Amniotic epithelial cell (primary cell): ENCODE results near the gene MAPK8IP2.
"Not testable (repeated sequence)": the region's sequence is repeated elsewhere in the genome, so short reads cannot be mapped to it uniquely, and the experiment has no call there.

ENCODE experiments used
- DNase-seq: peaks from one replicate; pipeline ENCODE4 v3.0.0-alpha.2; 2010; ENCODE audit warnings: low read depth

Gene MAPK8IP2

DNA sequence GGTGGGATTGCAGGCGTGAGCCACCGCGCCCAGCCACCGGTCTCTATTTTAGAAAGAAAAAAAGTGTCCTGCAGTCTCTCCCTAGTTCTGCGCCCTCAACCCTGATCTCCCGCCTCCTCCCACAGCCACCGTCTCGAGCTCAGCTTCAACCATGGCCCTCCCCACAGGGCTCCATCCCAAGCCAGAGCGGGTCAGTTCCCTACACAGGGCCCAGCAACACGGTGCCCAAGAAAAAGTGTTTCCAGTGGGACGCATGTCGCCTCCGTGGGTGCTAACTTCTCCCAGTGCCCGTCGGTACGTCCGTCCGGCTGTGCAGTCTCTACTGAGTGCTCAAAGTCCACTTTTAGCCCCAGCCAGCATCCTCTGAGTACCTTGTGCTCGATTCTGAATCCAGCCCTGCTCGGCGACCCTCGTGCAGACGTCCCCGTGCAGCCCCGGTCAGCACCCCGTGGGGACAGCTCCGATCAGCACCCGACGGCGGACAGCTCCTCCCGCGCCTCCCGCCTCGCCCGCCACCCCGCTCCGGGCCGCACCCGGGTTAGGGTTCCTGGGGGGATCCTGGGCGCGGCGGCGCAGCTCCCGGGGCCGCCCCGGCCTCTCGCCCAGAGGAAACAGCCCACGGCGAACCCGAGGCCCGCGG, 657 bp upstream of the MAPK8IP2 start:
- no peak for DNase-seq

DNA sequence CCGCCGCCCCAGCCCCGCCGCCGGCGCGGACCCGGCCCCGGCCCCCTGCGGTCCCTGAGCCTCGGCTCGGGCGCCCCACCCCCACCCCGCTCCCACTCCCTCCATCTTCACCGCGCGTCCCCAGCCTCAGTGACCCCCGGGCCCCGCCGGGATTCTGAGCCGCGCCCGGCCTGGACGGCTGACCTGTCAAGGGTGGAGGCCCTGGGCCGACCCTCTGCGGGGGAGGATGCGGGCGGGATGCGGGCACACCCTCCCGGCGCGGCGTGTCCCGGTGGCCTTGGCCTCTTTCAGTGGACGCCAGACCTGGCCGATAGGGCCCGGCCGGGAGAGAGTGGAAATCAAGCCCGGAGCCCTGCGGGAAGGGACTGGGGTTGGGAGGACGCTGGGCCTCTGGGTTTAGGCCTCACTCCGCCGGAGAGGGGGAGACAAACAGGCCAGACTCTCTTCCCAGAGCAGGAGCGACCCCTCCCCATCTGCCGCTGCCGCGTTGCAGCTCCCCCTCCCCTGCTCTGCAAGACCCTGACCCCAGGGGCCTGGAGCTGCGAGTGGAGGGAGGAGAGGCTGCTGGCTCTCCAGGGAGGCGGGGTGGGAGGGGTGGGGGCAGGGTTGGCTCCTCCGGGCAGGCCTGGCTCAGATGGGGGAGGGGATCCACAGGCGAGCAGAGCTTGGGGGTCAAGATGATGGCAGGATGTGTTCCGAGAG, 525 bp downstream of the MAPK8IP2 start:
- no peak for DNase-seq

DNA sequence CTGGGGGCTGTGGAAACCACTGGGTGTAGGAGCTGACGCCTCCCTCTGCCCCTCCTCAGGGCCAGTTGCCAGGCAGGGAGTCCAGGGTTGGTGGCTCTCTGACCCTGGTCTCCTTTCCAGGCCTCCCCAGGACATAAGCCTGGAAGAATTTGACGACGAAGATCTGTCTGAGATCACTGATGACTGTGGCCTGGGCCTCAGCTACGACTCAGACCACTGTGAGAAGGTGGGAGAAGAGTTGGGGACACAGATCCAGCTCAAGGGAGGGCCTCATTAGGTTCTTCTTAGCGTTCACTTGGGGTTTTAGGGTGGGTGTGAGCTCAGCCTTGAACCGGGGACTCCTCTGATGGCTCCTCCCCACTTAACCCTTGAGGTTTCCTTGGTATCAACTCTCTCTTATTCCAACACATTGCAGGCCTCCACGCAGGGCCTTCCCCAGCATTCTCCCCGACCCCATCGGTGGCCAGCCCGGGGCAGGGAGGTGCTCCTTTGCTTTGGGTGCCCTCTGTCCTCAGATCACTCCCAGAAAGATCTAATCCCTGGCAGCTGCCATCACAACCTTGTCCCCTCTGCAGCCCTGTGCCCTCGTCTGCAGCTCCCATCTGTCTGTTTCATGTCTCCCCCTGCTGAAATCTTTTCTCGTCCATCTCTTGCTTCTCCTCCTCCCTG, 1.2 kb downstream of the MAPK8IP2 start:
- no peak for DNase-seq

DNA sequence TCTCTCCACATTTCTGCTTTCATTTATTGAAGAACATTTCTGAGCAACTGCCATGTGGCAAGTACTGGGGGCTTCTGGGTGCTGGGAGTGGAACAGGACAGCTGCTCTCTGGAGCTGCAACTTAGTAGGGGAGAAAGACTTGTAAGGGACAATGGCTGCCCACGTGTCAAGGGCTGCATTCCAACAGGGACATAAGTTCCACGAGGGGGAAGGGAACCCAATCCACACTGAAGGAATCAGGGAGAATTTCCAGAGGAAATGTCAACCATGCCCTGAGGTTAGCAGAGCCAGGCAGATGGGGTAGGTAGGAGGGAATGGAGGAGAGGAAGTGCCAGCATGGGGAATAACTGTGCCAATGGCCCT, 1.7 kb downstream of the MAPK8IP2 start:
- DNase-seq: no peak

DNA sequence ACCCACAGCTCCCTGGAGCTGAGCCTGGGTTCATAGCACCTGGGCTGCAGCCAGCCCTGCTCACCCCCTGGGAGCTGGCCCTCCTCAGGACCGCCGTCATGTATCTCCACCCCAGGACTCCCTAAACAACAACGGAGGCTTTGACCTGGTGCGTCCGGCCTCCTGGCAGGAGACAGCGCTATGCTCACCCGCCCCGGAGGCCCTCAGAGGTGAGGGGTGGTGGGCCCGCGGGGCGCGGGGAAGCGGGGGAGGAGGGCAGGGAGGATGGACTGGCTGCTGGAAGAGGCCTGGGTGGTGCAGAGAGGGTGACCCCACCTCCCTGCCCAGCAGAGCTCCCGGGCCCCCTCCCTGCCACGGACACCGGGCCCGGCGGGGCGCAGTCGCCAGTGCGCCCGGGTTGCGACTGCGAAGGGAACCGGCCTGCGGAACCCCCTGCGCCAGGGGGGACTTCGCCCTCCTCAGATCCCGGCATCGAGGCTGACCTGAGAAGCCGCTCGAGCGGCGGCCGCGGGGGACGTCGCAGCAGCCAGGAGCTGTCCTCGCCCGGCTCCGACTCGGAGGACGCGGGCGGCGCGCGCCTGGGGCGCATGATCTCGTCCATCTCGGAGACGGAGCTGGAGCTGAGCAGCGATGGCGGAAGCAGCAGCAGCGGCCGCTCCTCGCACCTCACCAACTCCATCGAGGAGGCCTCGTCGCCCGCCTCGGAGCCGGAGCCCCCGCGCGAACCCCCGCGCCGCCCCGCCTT, 3.1 kb downstream of the MAPK8IP2 start:
- no peak for DNase-seq

DNA sequence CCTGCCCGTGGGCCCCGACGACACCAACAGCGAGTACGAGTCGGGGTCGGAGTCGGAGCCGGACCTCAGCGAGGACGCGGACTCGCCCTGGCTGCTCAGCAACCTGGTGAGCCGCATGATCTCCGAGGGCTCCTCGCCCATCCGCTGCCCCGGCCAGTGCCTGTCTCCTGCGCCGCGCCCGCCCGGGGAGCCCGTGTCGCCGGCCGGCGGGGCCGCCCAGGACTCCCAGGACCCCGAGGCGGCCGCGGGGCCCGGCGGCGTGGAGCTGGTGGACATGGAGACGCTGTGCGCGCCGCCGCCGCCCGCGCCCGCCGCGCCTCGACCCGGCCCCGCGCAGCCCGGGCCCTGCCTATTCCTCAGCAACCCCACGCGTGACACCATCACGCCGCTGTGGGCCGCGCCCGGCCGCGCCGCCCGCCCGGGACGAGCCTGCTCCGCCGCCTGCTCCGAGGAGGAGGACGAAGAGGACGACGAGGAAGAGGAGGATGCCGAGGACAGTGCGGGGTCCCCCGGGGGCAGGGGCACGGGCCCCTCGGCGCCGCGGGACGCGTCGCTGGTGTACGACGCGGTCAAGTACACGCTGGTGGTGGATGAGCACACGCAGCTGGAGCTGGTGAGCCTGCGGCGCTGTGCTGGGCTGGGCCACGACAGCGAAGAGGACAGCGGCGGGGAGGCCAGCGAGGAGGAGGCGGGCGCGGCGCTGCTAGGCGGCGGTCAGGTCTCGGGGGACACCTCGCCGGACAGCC, 3.8 kb downstream of the MAPK8IP2 start:
- no peak for DNase-seq

DNA sequence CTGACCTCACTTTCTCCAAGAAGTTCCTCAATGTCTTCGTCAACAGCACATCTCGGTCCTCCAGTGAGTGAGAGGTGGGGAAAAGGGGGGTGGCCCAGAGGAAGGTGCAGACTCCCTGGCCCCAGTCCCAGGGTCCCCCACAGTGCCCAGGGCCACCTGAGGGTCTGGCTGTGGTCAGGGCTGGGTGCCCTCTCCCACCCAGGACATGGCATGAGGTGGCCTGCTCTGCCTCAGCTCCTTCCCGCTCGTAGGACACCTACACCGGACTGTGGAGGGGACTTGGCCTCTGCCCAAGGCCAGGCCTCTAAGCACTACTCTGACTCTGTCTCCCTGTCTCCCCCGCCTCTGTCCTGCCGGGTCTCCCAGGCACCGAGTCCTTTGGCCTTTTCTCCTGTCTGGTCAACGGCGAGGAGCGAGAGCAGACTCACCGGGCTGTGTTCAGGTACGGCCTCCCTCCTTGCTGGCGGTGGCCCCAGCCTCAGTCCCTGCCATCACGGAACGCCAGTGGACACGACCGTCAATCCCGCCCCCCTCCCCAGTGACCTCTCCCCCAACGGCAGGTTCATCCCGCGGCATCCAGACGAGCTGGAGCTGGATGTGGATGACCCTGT, 4.5 kb downstream of the MAPK8IP2 start:
- DNase-seq: no peak

DNA sequence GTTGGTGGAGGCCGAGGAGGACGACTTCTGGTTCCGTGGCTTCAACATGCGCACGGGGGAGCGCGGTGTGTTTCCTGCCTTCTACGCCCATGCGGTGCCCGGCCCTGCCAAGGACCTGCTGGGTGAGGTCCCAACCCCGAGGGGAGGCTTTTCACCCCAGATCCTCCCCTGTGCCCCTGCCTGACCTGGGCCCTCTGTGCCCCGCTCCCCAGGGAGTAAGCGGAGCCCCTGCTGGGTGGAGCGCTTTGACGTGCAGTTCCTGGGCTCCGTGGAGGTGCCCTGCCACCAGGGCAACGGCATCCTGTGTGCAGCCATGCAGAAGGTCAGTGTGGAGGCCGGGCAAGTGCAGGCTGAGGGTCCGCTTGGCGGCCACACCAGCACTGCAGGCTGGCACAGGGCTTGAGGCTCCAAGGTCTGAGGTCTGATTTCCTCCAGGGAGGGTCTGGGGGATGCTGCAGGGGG, 5.1 kb downstream of the MAPK8IP2 start:
- DNase-seq: no peak

DNA sequence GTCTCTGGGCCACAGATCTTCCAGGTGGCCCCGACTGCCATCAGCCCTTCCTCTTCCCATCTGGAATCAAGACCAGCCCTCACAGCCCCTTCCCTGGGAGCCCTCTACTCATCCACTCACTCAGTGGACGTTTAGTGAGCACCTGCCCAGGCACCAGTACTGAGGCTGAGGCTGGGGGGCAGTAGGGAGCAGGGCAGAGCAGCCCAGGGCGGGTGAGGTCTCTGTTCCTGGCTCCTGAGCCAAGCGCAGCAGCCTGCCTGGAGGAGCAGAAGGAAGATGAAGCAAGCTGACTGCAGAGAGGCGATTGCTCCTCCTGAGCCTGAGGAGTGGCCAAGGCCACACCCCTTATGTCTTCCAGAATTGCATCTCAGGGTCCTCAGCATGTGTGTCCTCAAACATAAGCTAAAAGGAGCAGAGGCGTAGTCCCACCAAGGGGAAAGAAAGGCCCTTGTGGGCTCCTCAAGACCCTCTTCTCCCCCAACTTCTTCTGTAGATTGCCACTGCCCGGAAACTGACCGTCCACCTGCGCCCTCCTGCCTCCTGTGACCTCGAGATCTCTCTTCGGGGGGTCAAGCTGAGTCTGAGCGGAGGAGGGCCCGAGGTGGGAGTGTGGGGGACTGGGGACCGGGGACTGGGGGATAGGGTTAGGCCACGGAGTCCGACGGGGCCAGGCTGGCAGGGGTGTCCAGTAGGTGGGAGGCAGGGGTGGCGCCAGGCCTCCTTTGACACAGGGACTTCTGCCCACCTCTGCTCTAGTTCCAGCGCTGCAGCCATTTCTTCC, 5.8 kb downstream of the MAPK8IP2 start:
- DNase-seq: no peak

DNA sequence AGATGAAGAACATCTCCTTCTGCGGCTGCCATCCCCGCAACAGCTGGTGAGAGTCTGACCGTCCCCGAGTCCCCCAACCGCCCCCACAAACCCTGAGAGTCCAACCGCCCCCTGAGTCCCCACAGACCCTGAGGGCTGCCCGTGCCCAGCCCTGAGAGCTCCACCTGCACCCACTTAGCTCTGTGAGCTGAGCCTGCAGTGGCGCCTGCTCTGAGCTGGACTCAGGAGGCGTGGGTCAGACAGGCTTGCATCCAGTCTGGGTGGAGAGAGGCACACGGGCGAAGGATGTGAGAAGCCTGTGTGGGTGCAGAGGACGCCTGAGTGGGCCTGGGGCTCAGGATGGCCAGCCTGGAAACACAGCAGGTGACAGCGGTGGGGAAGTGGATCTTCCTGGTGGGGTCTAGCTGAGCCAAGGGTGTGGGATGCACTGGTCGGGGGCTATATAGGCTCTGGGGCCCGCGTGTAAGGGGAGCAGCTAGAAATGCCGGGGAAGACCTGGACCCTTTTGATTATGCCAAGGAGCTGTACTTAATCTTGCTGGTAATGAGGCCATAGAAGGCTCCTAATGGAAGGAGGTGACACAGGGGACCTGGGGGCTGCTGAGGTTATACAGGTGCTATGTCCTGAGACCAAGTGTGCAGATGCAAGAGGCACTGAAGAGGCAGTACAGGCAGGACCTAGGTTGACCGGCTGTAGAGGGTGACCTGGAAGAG, 6.5 kb downstream of the MAPK8IP2 start:
- DNase-seq: no peak

DNA sequence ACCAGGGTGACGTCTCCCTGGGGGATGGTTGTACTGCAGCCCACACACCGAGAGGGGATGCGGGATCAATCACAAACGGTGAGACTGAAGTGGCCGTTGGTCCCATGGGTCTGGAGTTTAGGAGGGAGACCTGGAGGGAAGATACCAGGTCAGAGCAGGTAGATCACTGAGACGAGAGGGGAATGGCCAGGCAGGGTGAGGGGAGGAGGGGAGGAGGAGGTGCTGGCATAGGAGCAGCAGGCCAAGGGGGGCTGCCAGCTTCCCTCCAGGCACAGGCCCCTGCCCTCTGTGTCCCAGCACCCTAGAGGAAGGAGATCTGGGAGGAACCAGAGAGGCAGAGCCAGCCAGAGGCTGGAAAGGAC, 7.0 kb downstream of the MAPK8IP2 start:
- no peak for DNase-seq

DNA sequence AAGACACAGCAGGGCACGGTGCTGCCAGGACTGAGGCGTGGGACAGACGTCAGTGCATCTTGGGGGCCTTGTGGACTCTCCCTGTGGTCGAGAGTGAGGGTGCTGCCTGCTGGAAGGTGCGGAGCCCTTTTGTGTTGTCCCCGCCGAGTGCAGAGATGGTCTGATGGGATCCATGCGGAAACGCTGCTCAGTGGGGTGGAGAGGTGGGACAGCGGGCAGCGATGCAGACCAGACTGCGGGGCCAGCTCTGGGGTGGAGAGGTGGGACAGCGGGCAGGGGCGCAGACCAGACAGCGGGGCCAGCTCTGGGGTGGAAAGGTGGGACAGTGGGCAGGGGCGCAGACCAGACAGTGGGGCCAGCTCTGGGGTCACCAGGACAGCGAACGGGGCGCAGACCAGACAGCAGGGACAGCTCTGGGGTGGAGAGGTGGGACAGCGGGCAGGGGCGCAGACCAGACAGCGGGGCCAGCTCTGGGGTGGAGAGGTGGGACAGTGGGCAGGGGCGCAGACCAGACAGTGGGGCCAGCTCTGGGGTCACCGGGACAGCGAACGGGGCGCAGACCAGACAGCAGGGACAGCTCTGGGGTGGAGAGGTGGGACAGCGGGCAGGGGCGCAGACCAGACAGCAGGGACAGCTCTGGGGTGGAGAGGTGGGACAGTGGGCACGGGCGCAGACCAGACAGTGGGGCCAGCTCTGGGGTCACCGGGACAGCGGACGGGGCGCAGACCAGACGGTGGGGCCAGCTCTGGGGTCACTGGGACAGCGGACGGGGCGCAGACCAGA, 7.7 kb downstream of the MAPK8IP2 start:
- DNase-seq: not testable (repeated sequence)

DNA sequence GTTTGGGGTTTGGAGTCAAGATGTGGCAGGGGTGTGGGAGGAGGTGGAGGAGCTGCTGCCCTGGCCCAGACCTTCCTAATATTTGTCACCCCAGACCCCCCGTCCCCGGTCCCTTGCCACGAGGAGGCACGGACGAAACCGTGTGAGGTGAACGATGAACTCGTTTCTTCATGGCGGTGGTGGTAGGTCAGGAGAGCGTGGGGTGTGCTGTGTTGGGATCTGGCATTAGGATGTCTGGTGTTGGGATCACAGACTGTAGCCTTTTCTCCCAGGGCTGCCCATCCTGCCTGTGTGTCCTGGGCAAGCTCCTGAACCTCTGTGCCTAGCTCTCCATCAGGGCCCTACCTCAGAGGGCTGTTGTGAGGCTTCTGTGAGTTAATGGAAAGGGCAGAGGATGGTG, 8.4 kb downstream of the MAPK8IP2 start:
- no peak for DNase-seq

DNA sequence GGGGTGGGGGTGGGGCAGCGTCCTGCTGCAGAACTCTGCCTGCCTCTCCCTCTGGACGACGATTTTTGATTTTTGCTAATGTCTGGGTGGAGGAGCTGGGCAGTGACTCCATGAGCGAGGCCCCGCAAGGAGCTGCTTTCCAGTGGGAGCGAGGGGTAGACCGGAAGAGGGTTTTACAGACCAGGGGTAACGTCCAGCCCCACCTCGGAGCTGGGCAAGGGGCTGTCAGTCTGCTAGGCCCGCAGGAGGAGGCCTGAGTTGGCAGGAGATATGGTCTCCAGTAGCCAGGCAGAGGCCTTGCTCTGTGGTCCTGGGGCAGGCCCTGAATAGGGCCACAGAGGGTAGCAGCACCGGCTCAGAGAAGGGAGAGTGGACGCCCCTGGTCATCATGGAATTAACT, 9.0 kb downstream of the MAPK8IP2 start:
- no peak for DNase-seq

DNA sequence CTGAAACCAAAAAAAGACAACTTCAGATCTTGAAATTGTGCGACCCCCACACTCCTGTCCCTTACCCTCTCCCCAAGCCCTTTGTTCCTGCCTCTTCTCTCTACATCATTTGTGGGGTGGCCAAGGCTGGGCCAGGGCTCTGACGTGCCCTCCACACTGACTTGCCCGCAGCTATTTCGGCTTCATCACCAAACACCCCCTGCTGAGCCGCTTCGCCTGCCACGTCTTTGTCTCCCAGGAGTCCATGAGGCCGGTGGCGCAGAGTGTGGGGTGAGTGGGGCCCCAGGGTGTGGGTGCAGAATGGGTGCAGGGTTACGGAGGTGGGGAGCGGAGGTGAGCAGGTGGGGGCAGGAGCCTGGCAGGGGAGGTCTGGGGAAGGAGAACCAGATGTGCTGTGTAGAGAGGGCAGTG, 9.5 kb downstream of the MAPK8IP2 start:
- DNase-seq: no peak

DNA sequence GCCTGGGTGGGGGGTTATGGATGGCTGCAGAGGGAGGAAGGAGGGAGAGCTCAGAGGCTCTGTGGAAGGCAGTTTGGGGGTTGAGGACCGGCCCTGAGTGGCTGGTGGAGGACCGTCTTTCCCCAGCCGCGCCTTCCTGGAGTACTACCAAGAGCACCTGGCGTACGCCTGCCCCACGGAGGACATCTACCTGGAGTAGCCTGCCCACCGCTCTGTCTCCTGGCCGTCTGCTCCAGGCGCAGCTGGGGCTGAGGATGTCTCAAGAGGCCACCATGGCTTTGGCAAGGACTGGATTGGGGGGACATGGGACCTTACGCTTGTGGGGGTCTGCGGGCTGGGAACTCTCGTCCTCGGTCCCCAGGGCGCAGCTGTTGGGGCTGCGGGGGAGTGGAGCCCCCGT, 10.0 kb downstream of the MAPK8IP2 start:
- DNase-seq: no peak

DNA sequence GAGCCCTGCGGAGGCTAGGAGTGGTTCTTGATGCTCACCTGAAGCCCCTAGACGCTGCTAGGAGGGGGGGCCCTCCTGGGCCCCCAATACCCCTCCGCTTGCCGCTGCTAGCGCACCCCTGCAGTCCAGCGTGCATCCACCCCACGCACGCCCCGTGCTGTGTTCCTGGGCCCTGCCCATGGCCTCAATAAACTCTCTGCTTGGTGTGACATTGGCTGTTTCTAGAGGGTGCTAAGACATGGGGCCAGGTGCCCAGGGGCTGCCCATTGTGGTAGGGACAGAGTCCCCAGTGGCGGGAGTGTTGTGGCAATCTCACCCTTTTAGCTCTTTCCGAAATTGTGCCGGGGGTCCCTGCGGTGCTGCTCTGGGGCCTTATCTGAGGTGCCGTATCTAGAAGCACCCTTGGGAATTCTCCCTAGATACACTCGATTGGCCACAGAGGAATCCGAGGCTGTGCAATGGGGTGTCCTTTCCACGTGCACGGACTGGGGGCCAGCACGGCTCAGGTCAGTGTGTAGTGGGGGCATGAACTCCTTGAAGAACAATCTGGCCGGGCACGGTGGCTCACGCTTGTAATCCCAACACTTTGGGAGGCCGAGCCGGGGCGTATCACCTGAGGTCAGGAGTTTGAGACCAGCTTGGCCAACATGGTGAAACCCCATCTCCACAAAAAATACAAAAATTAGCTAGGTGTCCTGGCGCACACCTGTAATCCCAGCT, 10.9 kb downstream of the MAPK8IP2 start:
- DNase-seq: no peak

DNA sequence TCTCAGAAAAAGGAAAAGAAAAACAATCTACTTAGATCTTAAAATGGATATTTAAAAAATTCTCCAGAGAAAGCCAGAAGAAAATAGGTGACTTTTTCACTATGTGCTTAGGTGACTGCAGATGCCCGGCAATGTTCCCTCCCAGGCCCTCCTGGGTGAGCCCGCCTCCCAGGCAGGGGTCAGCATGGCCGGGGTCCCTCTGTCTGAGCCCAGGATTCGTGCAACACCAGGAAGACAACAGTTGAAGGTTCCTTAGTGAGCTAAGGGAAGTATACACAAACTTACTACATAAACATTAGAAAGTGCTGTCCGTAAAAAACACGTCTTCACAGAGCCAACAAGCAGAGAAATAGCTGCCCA, 11.6 kb downstream of the MAPK8IP2 start:
- no peak for DNase-seq
